Fibroblast of pulmonary artery (primary cell): ENCODE measurements around the gene PPP1CB.

Experiments
- DNase-seq: peaks from one replicate; pipeline ENCODE4 v3.0.0-alpha.2; 2010; ENCODE audit warnings: low read depth
- H3K4me3 ChIP-seq: replicated peaks from 2 replicates; pipeline ENCODE4 v1.5.1; 2011; ENCODE audit warnings: low read depth, mild to moderate bottlenecking, control low read depth, low read length, moderate library complexity
- CTCF ChIP-seq: IDR thresholded peaks from 2 replicates; pipeline ENCODE4 v1.5.1; 2011; ENCODE audit warnings: mild to moderate bottlenecking, control low read depth, low read length, inconsistent platforms; ENCODE audit errors: missing control alignments

Gene PPP1CB

GRCh38 chr2:28835781-28836180 is 84.2 kb downstream of the PPP1CB start:
- DNase-seq: peak; percentile 18
- H3K4me3 ChIP-seq: no peak overlapping the region
- no peak for TF ChIP-seq CTCF

- TF ChIP-seq CTCF: no peak
- no peak overlapping the region for H3K4me3 ChIP-seq
- DNase-seq: no peak
These were observed 87.3 kb downstream of the PPP1CB start for GRCh38 chr2:28838971-28839370.

- DNase-seq: peak; percentile 6
- H3K4me3 ChIP-seq: no peak overlapping the region
- TF ChIP-seq CTCF: no peak
These were observed 90.4 kb downstream of the PPP1CB start for GRCh38 chr2:28842042-28842441.
